Measurements from ENCODE around the gene SERGEF.

SERGEF gene

DNA sequence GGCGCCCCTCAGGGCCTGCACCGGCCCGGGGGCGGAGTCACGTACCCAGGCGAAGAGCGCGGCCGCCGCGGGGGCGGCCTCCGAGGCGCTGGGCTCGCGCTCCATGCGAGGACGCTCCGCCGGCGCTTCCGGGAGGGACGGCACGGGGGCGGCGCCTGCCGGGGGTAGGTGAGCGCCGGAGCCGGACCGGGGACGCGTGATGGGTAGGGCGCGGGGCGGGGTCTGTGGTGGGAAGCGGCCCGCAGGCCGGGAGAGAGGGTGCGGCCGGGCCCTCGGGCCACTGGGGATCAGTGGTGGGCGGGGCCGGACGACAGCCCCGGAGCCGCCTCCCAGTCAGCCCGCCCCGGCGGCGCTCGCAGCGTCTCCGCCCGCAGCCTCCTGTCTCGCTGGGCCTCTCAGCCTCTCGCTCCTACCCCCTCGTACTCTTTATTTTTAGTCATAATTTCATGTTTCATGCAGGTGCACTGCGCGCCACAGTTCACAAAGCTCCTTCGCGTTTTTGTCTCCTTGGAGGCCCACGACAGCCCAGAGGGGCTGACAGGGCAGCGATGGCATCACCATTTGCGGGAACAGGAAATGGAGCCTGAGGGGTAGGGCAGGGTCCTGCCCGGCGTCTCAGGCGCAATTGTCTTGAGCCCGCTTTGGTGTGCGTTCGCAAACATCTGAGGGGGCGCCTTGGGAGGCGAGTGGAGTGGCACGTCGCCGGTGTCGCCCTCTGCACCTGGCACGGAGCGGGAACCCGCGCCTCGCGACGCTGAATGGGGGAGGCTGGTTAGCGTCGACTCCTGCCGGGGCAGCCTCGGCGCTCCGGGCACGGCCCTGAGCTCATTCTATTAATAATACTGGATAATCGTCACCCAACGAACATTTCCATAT is at the start of gene SERGEF:
Gene SERGEF, minus strand, starts transcription at position 142 of the 876 bp plus-strand sequence. Its CDS starts 37 bp downstream, at position 105.
- peak; percentile 88 for DNase-seq

- no peak for DNase-seq
Observed at GRCh38 chr11:18061351-18061750, 48.5 kb upstream of the SERGEF start.

DNA sequence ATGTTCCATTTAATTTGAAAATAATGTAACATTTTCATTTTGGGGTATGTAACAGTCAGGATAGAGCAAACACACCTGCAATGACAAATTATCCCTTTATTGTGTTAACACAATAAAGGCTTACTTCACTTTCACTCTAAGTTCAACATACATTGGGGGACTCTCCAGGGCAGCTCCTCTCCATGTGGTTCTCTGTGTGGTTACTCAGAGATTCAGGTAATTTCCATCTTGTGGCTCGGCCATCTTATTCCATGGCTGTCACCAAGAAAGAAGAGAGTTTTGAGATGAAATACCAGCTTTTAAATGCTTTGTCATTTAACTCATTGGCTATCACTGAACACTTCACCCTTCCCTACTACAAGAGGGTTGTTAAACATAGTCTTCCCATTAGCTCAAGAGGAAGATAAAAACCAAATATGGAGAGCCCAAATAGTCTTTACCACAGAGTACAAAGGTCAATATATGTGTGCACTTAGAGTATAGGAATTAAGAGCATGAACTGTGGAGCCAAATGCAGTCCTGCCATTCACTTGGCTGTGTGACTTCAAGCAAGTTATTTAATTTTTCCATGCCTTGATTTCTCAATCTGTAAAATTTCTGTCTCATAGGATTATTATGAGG is 43.8 kb upstream of the SERGEF start:
- DNase-seq = no peak

DNA sequence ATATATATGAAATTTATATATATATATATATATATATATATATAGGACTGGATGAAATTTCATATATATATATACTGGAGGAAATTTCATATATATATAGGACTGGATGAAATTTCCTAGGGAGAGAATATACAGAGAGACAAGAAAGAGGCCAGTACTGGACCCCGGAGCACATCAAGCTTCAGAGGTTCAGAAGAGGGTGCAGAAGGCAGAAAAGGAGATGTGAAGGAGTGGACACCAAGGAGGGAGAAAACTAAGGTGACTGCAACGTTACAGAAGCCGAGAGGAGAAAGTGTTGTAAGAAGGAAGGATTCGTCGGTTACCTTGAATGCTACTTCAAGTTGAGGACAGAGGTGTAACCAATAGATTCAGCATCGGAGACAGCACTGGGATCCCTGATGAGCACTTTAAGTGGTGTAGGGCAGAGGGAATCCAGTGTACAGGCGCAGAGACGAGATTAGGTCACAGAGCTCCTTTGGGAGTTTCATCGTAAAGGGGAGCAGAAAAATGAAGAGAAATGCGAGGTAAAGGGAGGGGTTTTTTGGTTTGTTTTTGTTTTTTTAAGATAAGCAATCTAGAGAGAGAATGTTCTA is 41.8 kb upstream of the SERGEF start:
- DNase-seq = no peak

DNA sequence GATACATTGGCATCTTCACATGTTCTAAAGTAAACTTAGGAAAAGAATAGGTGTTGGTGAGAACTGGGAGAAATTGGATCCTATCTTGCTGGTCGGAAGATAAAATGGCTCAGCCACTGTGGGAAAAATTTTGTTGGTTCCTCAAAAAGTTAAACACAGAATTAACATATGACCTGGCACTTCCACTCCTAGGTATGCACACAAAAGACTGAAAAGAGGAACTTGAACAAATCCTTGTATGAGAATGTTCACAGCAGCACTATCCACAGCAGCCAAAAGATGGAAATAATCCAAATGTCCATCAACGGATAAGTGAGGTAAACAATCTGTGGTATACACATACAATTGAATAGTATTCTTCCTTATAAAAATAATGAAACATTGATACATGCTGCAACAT is 38.0 kb upstream of the SERGEF start:
- DNase-seq = no peak

GRCh38 chr11:18046116-18046777 is 33.4 kb upstream of the SERGEF start, which contains the start of gene TPH1:
Gene TPH1, minus strand, starts transcription at chr11:18046269. Its CDS starts 5,507 bp downstream, at chr11:18040762.
- DNase-seq = peak; percentile 36

DNA sequence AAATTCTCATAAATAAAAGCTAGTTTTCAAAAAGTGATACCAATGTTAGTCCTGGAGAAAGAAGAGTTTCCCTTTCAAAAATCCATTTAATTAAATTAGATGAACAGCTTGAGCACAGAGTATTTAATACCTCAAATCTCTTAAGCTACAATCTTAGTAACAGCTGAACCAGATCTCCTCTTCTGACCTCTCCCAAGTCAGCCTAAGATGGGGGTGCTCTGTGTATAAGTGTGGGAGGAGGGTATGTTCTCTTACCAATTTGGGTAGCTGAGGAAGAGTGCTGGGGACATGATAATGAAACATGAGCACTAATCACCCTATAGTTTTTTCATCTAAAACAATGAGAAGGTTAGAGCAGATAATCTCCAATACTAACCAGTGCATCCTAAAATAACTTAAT is 23.6 kb upstream of the SERGEF start:
- DNase-seq = no peak

DNA sequence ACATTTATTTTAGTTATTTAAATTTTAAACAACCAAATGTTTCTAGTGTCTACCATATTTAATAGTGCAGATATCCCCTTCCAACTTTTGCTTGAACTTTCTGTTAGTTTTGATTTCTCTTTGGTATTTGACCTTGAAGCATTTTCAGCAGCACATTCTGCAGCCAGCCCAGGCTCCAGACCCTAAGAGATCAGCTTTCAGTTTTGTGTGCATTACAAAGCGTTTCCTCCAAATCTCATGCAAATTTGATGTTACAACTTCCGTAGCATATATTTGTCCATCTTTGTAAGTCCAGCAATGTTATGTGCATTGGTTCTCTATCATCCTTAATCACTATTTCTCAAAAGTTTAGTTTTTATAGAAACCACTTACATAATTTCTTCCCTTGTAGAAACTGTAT is 14.6 kb upstream of the SERGEF start:
- DNase-seq = no peak

DNA sequence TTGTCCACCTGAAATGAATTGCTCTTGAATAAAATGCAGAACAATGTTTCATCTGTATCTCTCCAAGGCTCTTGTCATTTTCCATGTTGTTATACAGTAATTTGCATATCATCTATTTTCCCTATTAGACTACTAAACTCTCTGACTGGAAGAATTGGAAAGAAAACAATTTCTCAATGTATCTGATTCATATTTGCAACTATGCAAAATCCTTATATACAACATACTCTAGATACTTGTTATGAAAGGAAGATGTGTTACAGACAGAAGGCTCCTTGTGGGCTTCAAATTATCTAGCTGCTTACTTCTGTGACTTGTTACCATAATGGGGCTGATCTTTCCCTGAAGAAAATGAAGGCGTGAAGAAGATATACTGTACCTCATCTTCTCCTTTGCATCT is 9.6 kb upstream of the SERGEF start:
- DNase-seq = no peak

DNA sequence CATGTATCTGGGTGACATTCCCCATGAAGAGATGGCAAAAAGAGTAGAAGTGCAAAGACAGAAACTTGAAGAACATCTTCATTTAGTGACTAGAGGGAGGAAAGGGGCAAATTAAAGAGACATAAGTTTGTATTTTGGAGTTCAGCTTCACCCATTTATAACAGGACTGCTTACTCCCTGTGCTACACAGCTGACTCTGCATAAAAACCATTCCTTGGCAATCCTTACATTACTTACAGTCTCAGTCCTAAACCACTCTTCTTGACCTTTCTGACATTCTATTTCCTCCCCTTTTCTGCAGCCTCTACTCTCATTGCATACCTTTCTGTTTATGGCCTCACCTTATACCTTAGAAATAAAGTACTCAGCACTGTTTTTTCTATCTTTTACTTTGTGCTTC is 6.8 kb upstream of the SERGEF start:
- DNase-seq = no peak

- DNase-seq = no peak
Observed at GRCh38 chr11:18016789-18017188, 3.9 kb upstream of the SERGEF start.

DNA sequence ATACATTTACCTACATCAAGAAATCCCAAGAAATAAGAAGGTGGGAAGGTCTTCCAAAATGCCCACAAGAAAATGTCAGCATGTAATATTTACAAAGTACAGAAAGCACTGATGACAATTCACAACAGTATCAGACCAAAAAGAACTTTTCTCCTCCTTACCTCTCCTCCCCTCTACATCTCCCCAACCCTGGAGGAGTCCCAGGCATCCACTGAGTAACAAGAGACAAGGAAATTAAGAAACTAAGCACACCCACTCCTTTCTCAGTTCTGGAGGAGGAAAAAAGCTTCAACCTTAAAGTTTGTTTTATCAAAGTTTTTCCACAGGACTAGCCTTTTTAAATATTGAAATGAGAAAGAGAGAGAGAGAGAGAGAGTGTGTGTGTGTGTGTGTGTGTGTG is 2.0 kb upstream of the SERGEF start:
- DNase-seq = no peak

DNA sequence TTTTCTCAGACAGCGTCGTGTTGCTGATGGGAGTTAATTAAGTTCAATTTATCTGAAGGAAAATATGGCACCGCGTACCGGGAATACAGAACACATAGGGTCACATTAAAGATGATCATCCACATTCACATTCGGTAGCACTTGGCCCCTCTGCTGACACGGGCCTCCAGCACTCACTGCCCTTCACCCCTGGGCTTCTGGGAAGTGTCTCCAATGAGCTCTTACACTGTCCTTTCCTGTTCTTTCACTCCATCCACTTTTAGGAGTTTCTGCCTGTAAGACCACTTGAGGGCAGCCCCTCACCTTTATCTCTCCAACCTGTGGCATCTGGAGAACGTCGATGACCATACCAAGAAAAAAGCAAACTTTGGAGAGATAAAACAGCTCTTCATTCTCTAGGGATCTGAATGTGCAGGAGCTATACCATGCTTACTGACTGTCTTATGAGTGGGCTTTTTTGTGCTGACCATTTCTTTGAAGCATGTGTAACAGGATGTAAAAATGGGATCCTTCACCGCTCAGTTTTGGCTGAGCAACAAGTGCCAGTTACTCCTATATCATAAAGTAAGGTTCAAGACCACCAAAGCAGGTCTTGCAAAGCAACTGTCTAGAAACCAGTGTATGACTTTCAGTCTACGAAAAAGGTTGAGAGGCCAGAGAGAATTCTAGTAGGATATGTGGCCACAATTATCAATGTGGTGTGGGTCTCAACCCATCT is 1.1 kb upstream of the SERGEF start:
- DNase-seq = no peak

DNA sequence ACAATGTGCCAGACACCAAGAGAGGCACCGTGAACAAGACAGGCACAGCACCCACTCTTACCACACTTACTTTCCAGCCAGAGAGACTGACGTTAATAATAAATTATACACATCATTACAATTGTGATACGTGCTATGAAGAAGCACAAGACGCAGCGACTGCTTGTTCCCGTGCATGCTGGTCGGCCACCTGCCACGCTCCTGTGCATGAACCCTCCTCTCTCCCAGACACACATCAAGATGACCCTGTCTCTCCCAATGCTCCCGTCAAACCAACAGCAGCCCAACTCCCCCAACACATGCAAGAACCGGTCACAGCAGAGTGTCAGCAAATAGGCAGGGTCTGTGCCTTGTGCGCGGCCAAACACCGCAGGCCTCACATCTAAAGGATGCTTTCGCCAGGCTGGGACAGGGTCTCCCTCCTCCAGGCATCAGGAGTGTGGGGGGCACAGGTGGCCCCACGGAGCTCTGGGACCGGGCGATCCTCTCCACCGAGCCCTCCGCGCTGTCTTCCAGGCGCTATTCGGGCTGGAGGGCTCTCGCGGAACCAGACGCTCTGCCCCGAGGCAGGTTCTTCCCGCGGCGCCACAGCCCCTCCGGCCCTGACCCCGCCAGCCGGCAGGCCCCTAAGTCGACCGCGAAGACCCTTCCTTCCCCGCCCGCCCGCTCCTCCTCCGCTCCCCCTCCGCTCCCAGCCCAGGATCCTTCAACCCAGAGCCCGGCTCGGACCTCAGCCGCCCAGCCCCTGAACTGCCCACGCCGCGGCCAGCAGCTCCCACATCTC is 533 bp downstream of the SERGEF start:
- DNase-seq = peak; percentile 27

- no peak for DNase-seq
Observed at GRCh38 chr11:18011633-18012032, 1.2 kb downstream of the SERGEF start.

DNA sequence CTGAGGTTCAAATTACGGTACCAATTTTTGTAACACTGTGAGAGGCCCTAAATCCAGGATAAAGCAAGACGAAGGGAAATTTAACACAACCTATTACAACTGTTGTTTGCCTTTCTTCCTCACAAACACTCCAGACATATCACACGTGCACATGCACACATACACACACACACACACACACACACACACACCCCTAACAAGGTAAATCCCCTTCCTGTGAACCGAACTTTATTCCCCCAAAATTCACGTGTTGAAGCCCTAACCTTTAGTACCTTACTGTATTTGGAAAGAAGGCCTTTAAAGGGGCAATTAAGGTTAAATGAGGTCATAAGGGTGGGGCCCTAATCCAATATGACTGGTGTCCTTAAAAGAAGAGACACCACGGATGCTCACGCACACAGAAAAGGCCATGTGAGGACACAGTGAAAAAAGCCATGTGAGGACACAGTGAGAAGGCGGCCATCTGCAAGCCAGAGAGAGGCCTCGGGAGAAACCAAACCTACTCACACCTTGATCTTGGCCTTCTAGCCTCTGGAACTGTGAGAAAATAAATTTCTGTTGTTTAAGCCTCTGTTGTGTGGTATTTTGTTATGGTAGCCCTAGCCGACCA is 1.8 kb downstream of the SERGEF start:
- no peak for DNase-seq

DNA sequence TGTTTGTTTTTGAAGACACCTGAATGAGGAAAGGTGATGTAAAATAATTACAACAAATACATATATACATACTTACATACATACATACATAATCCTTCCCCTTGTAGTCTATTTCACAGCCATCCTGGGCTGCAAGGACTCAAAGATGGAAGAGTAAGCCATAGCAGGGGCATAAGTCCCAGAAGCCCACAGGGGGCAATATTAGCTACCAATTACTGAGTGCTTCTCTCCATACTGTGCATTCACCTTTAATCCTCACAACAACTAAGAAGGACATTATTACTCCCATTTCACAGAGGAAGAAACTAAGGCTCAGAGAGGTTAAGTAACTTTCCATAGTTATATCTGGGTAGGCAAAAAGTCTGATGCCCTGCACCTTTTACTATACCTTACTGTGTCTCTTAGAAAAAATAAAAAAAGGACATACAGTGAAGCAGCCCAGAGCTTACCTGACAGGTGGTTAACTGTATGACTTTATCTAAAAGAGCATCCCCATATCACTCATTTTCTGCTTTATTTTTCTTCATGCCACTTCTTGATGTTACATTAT is 2.7 kb downstream of the SERGEF start:
- no peak for DNase-seq

GRCh38 chr11:18005376-18006129 is 7.3 kb downstream of the SERGEF start:
- no peak for DNase-seq

GRCh38 chr11:18001191-18001590 is 11.7 kb downstream of the SERGEF start:
- DNase-seq = no peak

- no peak for DNase-seq
Observed at GRCh38 chr11:18000760-18001159, 12.1 kb downstream of the SERGEF start.
